GM12872 (cell line): Measurements from ENCODE around the gene ABCA1.

ENCODE experiments used
- TF ChIP-seq, protein P1 (sequence below): IDR thresholded peaks from 3 replicates; pipeline ENCODE4 v1.5.1; 2011; ENCODE audit warnings: low read depth, mild to moderate bottlenecking, low read length, moderate library complexity; ENCODE audit not compliant: insufficient read depth

The ABCA1 gene

DNA sequence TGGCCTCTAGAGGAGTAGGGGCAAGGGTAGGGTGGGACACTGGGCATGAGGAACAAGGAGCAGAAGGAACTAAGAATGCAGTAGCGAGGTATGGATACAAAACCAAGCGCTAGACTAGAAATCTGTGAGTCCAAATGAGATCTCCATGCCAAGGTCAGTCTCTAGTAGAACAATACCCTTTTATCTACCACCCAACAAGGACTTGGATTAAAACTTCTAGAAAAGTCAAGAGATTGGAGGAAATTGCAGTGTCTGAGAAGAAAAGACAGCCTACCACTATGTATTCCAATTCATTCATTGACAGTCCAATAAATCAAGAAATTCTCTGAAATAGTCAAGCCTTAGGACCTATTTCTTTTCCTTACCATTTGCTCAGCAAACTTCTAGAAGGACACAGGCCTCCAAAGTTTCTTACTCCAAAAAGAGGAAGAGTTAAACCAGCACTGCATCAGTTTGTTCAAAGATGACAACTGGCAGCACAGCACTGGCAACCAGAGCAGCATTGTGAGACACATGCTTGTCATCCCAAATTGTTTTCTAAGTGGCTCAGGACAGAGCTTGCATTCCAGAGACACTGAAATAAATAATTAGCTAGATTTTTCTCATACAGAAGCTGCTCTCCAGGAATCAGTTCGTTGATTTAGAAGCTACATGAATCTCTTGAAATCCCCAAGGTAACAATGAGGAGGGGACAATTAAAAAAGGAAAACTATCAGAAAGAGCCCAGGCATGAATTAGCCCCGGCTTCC lies 22.6 kb downstream of the ABCA1 start:
- TF ChIP-seq, protein P1, sequence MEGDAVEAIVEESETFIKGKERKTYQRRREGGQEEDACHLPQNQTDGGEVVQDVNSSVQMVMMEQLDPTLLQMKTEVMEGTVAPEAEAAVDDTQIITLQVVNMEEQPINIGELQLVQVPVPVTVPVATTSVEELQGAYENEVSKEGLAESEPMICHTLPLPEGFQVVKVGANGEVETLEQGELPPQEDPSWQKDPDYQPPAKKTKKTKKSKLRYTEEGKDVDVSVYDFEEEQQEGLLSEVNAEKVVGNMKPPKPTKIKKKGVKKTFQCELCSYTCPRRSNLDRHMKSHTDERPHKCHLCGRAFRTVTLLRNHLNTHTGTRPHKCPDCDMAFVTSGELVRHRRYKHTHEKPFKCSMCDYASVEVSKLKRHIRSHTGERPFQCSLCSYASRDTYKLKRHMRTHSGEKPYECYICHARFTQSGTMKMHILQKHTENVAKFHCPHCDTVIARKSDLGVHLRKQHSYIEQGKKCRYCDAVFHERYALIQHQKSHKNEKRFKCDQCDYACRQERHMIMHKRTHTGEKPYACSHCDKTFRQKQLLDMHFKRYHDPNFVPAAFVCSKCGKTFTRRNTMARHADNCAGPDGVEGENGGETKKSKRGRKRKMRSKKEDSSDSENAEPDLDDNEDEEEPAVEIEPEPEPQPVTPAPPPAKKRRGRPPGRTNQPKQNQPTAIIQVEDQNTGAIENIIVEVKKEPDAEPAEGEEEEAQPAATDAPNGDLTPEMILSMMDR = no peak

DNA sequence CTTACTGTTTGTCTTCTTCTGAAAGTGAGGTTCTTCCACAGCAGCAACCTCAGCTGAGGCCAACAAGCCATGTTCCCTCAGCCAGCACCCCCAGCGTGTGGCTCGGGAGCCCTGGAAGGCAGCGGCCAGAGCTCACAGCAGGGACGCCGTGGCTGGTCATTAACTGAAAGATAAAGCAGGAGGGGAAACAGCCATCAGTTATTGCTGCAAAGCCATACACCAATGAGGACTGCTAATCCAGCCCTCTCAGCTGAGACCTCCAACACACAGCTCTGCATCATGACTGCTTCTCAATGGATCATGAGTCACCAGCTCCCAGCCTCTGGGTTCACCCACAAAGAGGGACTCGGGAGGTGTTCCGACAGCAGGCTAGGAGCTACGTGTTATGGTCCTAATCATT lies 24.3 kb downstream of the ABCA1 start:
- TF ChIP-seq, protein P1 = no peak

DNA sequence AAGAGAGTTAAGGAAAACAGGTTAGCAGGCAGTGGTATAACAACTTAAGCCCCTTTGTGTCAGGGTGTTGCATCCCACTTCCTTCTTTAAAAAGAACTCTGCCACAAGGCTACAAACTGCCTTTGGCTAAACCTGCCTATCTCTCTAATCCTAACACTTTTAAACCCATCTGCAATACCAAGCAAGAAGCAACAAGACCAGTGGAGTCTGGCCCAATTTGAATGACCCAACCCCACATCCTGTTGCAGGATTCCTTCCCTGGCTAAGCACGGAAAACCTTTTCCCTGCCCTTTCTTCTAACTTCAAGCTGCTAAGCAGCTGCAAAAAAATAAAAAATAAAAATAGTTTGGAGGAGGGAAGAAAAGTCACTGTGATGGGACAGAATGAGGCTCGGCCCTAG lies 27.1 kb downstream of the ABCA1 start:
- TF ChIP-seq, protein P1 = no peak

DNA sequence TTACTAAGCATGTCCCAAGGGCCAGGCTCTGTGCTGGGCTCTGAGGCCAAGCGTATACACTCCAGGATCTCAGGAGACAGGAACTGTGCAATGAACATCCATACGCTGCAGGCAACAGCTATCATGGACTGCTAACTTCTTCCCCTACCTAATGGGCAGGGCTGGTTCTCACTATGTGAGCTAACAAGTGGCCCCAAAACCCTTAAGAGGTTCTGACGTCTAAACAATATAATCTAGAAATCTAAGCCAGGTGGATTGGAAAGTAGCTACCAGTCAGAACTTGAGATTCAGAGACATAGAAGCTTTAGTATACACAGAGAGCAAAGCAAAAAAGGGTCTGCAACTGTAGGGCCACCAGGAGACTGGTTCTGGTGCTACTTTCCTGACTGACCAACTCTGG lies 27.6 kb downstream of the ABCA1 start:
- TF ChIP-seq, protein P1 = no peak

DNA sequence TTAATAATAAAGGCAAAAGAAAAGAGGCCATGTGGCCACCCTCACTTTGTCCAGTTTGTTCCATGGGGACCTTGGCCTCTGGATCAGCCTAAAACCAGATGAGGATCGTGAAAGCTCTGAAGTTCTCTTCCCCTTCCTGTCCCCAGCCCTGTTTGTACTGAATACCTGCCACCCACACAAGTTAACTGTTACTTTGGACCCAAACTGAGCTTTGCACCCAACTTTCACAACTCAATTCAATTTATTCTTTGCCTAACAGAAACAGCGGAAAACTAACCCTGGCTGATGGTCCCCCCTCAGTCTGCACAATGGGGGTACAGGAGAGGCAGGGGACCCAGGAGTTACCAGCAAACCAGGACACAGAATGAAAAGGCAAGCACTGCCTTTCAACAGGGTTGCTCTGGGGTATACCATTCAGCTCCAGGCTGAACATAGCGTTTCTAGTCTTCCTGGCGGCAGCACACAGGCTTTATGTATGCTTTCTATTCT lies 28.2 kb downstream of the ABCA1 start:
- TF ChIP-seq, protein P1 = no peak

DNA sequence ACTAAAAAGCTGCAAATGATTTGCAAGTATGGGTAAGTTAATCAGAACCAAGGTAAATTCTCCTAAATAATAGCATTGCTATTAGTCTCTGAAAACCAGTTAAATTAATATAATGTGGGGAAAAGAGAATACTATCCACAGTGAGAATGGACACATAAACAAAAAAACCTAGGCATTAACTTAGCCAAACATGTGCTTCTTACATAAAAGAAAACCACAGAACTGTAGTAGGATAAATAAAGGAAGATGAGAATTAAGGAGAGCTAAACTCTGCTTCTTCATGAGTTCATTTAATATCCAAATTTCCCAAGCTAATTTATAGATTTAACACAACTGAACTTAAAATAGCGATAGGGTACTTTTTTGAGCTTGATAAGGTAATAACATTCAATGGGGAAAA lies 31.8 kb downstream of the ABCA1 start:
- TF ChIP-seq, protein P1 = no peak

DNA sequence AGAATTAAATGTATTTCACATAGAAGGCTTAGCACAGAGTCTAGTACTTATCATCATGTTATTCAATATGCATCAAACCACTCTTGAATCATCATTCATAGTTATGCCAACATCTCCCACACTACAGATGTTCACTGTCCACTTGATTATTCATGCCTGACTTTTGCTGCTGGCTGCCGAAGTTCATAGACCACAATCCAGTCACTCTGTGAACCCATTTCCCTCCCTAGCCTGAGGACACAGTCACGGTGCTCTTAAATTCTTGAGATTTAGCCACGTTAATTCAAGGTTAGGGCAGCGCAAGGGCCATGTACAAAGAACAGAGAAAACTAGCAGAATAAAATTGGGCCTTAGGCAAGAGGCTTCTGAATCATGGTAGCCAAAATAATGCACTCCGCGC lies 32.4 kb downstream of the ABCA1 start:
- TF ChIP-seq, protein P1 = no peak

DNA sequence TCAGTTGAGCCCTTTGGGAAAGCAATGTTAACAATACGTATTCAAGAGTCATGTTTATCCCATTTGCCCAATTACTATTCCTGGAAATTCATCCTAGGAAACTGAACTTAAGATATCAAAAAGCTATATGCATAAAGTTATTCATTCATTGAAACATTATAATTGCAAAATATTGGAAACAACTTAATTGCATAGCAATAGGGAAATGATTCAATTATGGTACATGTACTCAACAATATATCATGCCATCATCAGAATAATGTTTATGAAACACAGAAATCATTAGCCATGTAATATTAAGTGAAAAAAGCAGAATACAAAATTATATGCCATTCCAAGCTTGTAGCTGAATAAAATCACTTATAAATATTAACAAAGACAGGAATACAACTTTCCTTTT lies 35.3 kb downstream of the ABCA1 start:
- TF ChIP-seq, protein P1 = no peak
